Measurements from ENCODE around the gene QPRT. TPM values are rescaled to one million over a fixed set of nuclear protein-coding genes. Genes with fewer than 3 reads are reported as not detected.
"Not testable (repeated sequence)": the region's sequence is repeated elsewhere in the genome, so short reads cannot be mapped to it uniquely, and the experiment has no call there.

The QPRT gene
- polyA plus RNA-seq, 3 donors from 2014 or later, result 0.81 to 4.7 (median 2.1) TPM

GRCh38 chr16:29667322-29667610 is 11.7 kb upstream of the QPRT start:
- Mint-ChIP-seq H3K27ac (peak overlapping the region; percentile 91 to 100 (median 98)), H3K27me3 (ENCODE audit: low read depth in 3 of 3) (peaks cover 32 to 52% (median 44%) of the 10 kb centered on the region in 3 donors), H3K4me1 (peaks cover 69 to 70% of the 10 kb centered on the region in 2 donors), H3K4me3 (peak overlapping the region; percentile 93 to 100 (median 96)), H3K36me3 (peaks cover 23 to 40% (median 38%) of the 10 kb centered on the region in 3 donors)
- not testable (repeated sequence) for H3K9me3 Mint-ChIP-seq
- peak in 1 of 3 donors; percentile 10 for DNase-seq

- peak overlapping the region; percentile 81 to 100 (median 94) for H3K27ac Mint-ChIP-seq
Observed at GRCh38 chr16:29667755-29668154, 11.2 kb upstream of the QPRT start.

GRCh38 chr16:29668267-29668666 is 10.7 kb upstream of the QPRT start:
- H3K4me1 Mint-ChIP-seq, result peaks cover 64 to 66% of the 10 kb centered on the region in 2 donors

More at GRCh38 chr16:29667755-29668154, 11.2 kb upstream of the QPRT start:
- Mint-ChIP-seq H3K4me3 (peak overlapping the region; percentile 64 to 100 (median 94)), H3K9me3 (no peaks in the 10 kb centered on the region), H3K36me3 (peaks cover 23 to 40% (median 38%) of the 10 kb centered on the region in 3 donors), H3K4me1 (peaks cover 64 to 65% of the 10 kb centered on the region in 2 donors), H3K27me3 (ENCODE audit: low read depth in 3 of 3) (peaks cover 33 to 49% (median 42%) of the 10 kb centered on the region in 3 donors)
- no peak for DNase-seq

GRCh38 chr16:29673501-29673900 is 5.5 kb upstream of the QPRT start:
- no peak for DNase-seq
- Mint-ChIP-seq H3K36me3 (peaks cover 0 to 3% (median 0%) of the 10 kb centered on the region in 3 donors), H3K4me3 (no peak overlapping the region), H3K27me3 (ENCODE audit: low read depth in 3 of 3) (peaks cover 0 to 2% (median 1%) of the 10 kb centered on the region in 3 donors), H3K27ac (peak overlapping the region; percentile 13 to 79 (median 72)), H3K4me1 (peaks cover 28 to 41% of the 10 kb centered on the region in 2 donors), H3K9me3 (no peaks in the 10 kb centered on the region)

More at GRCh38 chr16:29668267-29668666, 10.7 kb upstream of the QPRT start:
- DNase-seq, result no peak
- Mint-ChIP-seq H3K36me3 (peaks cover 23 to 38% (median 37%) of the 10 kb centered on the region in 3 donors), H3K9me3 (no peaks in the 10 kb centered on the region), H3K27me3 (ENCODE audit: low read depth in 3 of 3) (peaks cover 32 to 44% (median 38%) of the 10 kb centered on the region in 3 donors), H3K4me3 (peak overlapping the region in 3 of 5 donors; percentile 18 to 42 (median 33)), H3K27ac (peak overlapping the region in 5 of 6 donors; percentile 78 to 99 (median 91))

GRCh38 chr16:29674188-29674587 is 4.8 kb upstream of the QPRT start:
- H3K27ac Mint-ChIP-seq, result peak overlapping the region in 4 of 6 donors; percentile 35 to 81 (median 54)
- DNase-seq, result no peak
- H3K27me3 Mint-ChIP-seq (ENCODE audit: low read depth in 3 of 3), result peaks cover 0 to 2% (median 1%) of the 10 kb centered on the region in 3 donors
- H3K4me1 Mint-ChIP-seq, result peaks cover 26 to 36% of the 10 kb centered on the region in 2 donors
- H3K4me3 Mint-ChIP-seq, result no peak overlapping the region
- no peaks in the 10 kb centered on the region for H3K9me3 Mint-ChIP-seq
- H3K36me3 Mint-ChIP-seq, result peaks cover 0 to 3% (median 0%) of the 10 kb centered on the region in 3 donors

- no peak for DNase-seq
- Mint-ChIP-seq H3K4me3 (no peak overlapping the region), H3K4me1 (peaks cover 29 to 34% of the 10 kb centered on the region in 2 donors), H3K9me3 (no peaks in the 10 kb centered on the region), H3K36me3 (peaks cover 0 to 3% (median 0%) of the 10 kb centered on the region in 3 donors), H3K27ac (peak overlapping the region; percentile 24 to 84 (median 48)), H3K27me3 (ENCODE audit: low read depth in 3 of 3) (peaks cover 0 to 1% (median 0%) of the 10 kb centered on the region in 3 donors)
Observed at GRCh38 chr16:29675811-29676643, 3.0 kb upstream of the QPRT start.

- peaks cover 24 to 27% of the 10 kb centered on the region in 2 donors for H3K4me1 Mint-ChIP-seq
- peaks cover 0 to 3% (median 0%) of the 10 kb centered on the region in 3 donors for H3K36me3 Mint-ChIP-seq
- no peak overlapping the region for H3K4me3 Mint-ChIP-seq
- H3K27ac Mint-ChIP-seq, result peak overlapping the region in 5 of 6 donors; percentile 46 to 65 (median 56)
- DNase-seq, result no peak
- H3K27me3 Mint-ChIP-seq (ENCODE audit: low read depth in 3 of 3), result peaks cover 0 to 1% (median 0%) of the 10 kb centered on the region in 3 donors
- no peaks in the 10 kb centered on the region for H3K9me3 Mint-ChIP-seq
Observed at GRCh38 chr16:29676989-29677785, 1.8 kb upstream of the QPRT start.

GRCh38 chr16:29680180-29680598 is 1.2 kb downstream of the QPRT start:
- Mint-ChIP-seq H3K27ac (peak overlapping the region in 3 of 6 donors; percentile 17 to 56 (median 49)), H3K27me3 (ENCODE audit: low read depth in 3 of 3) (no peaks in the 10 kb centered on the region), H3K9me3 (no peaks in the 10 kb centered on the region), H3K36me3 (no peaks in the 10 kb centered on the region), H3K4me1 (peaks cover 21% of the 10 kb centered on the region in 2 donors), H3K4me3 (peak overlapping the region in 3 of 5 donors; percentile 40 to 76 (median 66))
- no peak for DNase-seq

GRCh38 chr16:29683543-29684090 is 4.6 kb downstream of the QPRT start:
- Mint-ChIP-seq H3K27ac (peak overlapping the region in 1 of 6 donors; percentile 53), H3K36me3 (no peaks in the 10 kb centered on the region), H3K4me3 (no peak overlapping the region), H3K4me1 (peaks cover 14 to 17% of the 10 kb centered on the region in 2 donors), H3K9me3 (no peaks in the 10 kb centered on the region), H3K27me3 (ENCODE audit: low read depth in 3 of 3) (peaks cover 0 to 2% (median 0%) of the 10 kb centered on the region in 3 donors)
- DNase-seq, result no peak

GRCh38 chr16:29684679-29685078 is 5.7 kb downstream of the QPRT start:
- no peaks in the 10 kb centered on the region for H3K9me3 Mint-ChIP-seq
- H3K36me3 Mint-ChIP-seq, result no peaks in the 10 kb centered on the region
- H3K27me3 Mint-ChIP-seq (ENCODE audit: low read depth in 3 of 3), result peaks cover 0 to 2% (median 0%) of the 10 kb centered on the region in 3 donors
- no peak for DNase-seq
- H3K4me1 Mint-ChIP-seq, result peaks cover 11% of the 10 kb centered on the region in 2 donors
- H3K27ac Mint-ChIP-seq, result no peak overlapping the region
- H3K4me3 Mint-ChIP-seq, result no peak overlapping the region

- Mint-ChIP-seq H3K4me3 (no peak overlapping the region), H3K36me3 (no peaks in the 10 kb centered on the region), H3K9me3 (no peaks in the 10 kb centered on the region), H3K27me3 (ENCODE audit: low read depth in 3 of 3) (peaks cover 0 to 4% (median 2%) of the 10 kb centered on the region in 3 donors), H3K27ac (peak overlapping the region in 1 of 6 donors; percentile 9), H3K4me1 (peaks cover 8 to 14% of the 10 kb centered on the region in 2 donors)
- DNase-seq, result no peak
Observed at GRCh38 chr16:29686740-29687332, 7.9 kb downstream of the QPRT start.

- H3K9me3 Mint-ChIP-seq, result no peaks in the 10 kb centered on the region
- no peak overlapping the region for H3K4me3 Mint-ChIP-seq
- peaks cover 9 to 15% of the 10 kb centered on the region in 2 donors for H3K4me1 Mint-ChIP-seq
- H3K27ac Mint-ChIP-seq, result peak overlapping the region in 1 of 6 donors; percentile 23
- no peaks in the 10 kb centered on the region for H3K36me3 Mint-ChIP-seq
- peaks cover 0 to 6% (median 4%) of the 10 kb centered on the region in 3 donors for H3K27me3 Mint-ChIP-seq (ENCODE audit: low read depth in 3 of 3)
- DNase-seq, result no peak
Observed at GRCh38 chr16:29687755-29688154, 8.8 kb downstream of the QPRT start.

GRCh38 chr16:29688172-29688571 is 9.2 kb downstream of the QPRT start:
- Mint-ChIP-seq H3K27ac (peak overlapping the region in 3 of 6 donors; percentile 6 to 25 (median 23)), H3K36me3 (no peaks in the 10 kb centered on the region), H3K4me1 (peaks cover 9 to 15% of the 10 kb centered on the region in 2 donors), H3K27me3 (ENCODE audit: low read depth in 3 of 3) (peaks cover 0 to 6% (median 4%) of the 10 kb centered on the region in 3 donors), H3K4me3 (no peak overlapping the region), H3K9me3 (no peaks in the 10 kb centered on the region)
- DNase-seq, result no peak
